HG03097 (cell line): Measurements from ENCODE around the gene CASK.

Experiments
- ATAC-seq: cut with Tn5 transposase; IDR thresholded peaks from one replicate; pipeline ENCODE4 v1.9.1; 2021; ENCODE audit not compliant: unreplicated experiment, low FRiP score

CASK gene, protein sequence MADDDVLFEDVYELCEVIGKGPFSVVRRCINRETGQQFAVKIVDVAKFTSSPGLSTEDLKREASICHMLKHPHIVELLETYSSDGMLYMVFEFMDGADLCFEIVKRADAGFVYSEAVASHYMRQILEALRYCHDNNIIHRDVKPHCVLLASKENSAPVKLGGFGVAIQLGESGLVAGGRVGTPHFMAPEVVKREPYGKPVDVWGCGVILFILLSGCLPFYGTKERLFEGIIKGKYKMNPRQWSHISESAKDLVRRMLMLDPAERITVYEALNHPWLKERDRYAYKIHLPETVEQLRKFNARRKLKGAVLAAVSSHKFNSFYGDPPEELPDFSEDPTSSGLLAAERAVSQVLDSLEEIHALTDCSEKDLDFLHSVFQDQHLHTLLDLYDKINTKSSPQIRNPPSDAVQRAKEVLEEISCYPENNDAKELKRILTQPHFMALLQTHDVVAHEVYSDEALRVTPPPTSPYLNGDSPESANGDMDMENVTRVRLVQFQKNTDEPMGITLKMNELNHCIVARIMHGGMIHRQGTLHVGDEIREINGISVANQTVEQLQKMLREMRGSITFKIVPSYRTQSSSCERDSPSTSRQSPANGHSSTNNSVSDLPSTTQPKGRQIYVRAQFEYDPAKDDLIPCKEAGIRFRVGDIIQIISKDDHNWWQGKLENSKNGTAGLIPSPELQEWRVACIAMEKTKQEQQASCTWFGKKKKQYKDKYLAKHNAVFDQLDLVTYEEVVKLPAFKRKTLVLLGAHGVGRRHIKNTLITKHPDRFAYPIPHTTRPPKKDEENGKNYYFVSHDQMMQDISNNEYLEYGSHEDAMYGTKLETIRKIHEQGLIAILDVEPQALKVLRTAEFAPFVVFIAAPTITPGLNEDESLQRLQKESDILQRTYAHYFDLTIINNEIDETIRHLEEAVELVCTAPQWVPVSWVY

DNA sequence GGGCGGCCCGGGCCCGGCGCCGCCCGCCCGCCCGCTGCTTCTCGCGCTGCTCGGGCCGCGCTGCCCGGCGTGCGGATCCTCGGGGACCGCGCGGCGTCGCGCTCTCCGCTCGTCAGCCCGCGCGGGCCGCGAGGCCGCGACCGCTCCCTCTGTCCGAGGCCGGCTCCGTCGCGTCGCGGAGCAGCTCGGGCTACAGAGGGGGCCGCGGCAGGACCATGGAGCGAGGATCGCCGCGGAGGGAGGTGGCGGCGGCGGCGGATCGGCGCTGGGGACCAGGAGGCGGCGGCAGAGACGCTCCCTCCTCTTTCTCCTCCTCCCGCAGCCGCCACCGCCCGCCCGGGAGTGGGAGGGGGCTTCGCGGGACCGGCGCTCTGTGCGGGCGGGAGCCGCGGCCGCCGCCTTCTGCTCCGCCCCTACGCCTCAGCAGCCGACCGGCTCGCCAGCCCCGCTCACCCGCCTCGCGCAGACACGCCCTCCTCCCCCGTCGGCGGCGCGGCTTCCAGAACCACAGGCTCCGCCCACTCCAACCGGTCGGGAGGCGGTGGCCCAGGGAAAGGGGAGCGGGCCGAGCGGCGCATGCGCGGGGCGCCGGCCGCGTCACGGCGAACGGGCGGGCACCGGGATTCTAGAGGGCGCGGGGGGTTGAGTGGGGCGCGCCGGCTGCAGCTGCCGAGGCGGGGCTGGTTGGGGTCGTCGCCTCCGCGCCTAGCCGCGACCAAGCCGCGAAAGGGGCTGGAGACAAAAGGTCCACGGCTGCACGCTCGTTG is at the start of gene CASK:
Gene CASK, minus strand, starts transcription at position 344 of the 767 bp plus-strand sequence. CDS start 566 bp downstream, outside the sequence.
- ATAC-seq, result peak; percentile 80

DNA sequence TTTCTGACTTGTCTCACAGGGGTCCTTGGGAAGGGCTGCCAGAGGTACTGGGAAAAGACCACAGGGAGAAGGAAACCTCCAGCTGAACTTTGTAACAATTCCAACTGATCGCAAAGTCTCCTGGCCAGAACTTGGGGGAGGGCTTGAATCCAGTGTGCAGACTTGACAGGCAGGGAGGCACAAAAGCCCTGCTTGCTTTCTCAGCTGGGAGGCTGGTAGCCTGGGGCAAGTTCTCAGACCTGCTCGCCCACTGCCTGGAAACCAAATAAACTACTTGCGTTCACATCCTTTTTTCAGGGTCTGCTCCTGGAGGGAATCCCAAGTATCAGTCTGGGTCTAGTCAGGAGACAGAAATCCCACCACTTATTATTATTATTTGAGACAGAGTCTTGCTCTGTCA is 48.0 kb upstream of the CASK start:
- ATAC-seq, result no peak

DNA sequence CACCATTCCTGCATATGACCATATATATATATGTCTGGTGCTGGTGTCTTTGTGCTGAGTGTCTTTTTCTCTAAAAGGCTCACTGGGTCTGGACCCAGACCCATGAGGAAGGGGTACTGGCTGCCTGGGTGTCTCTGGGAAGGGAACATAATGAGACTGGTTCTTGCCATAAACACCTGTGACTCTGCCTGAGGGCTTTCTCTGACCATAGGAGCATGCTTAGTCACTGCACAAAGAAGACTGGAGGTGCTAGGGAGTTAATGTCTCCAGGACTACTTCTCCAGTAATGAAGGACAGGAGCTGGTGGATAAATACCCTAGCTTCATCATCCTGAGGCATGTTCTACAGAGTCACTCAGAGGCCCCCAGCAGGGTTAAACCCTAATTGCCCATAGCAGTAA is 47.1 kb upstream of the CASK start:
- no peak for ATAC-seq

DNA sequence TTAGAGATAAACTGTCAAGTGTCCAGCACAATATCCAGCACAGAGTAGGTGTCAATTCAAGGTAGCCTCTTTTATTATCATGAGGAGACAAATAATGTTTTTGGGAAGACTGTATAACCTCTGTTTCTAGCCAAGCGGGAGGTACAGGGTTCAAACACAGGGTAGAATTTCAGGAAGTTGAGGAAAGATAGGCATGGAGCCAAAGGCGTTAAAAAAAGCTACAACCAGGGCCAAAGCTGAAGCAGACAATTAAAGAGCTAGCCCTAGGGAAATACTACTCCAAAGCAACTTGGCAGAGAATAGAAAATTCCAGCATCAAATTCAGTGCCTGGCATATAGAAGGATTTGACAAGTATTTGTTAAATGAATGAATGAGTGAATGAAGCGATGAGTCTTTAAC is 40.0 kb upstream of the CASK start:
- ATAC-seq, result no peak

DNA sequence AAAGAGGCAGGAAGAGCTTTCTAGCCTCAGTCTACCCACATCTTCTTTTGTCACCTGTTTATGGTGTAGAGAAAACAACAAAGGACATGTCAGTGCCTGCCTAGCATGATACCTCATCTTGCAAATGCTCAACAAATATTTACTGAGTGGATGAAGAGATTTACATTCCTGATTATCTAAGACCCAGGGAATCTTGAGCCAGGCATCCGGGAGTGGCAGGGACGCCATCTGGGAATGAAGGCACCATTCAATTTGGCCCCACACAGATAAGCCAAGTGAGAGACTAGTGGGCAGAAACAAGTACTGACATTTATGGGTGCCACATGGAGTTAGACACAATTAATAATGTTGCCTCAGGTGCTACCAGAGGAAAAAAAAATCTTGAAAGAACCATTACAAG is 36.8 kb upstream of the CASK start:
- no peak for ATAC-seq

DNA sequence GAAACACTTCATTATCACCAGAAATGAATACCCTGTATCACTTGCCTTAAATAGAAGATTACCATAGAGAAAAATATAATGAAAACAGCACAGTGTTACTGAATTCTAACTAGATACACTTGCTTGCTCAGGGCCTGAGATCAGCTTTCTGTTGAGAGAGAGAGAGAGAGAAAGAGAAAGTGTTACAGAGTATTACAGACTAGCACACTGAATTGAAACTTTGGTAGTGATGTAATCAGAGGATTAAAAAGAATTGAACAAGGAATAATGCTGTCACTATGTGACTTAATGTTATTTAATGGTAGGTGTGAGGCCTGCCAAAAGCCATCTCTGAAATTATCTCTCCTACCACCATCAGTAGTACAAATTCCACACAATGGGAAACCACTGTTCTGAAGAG is 35.5 kb upstream of the CASK start:
- no peak for ATAC-seq

DNA sequence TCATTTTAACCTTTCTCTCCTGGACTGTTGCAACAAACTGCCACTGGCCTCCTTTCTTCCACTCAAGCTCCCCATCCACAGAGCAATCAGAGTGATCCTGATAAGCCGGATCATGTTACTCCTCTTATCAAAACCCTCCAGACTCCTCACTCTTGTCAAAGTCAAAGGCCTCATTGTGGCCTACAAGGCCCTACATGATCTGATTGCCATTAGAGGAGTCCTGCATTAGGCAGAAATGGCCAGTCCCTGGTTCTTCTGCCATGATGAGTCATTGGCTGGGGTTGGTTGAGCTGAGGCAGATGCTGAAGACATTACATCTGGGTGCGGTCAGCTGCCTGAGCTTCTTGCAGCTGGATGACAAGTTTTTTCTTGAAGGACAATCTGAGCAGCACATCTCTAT is 32.7 kb upstream of the CASK start:
- ATAC-seq, result no peak

DNA sequence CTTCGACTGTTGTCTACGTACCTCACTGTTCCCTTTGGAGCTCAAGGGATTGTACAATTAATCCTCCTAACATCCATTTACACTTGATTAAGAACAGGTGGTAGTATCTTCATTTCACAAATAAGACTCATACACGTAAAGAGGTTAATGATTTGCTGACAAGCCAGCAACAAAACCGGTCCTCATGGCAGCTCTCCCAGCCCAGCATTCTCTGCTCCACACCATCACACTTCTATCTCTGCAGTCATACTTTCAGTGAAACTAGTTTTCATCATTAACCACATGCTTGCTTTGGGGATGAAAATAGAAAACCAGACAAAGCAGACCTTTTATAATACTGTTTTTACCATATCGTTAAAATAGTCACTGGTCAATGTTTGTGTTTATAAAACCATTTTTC is 28.7 kb upstream of the CASK start:
- ATAC-seq, result no peak

DNA sequence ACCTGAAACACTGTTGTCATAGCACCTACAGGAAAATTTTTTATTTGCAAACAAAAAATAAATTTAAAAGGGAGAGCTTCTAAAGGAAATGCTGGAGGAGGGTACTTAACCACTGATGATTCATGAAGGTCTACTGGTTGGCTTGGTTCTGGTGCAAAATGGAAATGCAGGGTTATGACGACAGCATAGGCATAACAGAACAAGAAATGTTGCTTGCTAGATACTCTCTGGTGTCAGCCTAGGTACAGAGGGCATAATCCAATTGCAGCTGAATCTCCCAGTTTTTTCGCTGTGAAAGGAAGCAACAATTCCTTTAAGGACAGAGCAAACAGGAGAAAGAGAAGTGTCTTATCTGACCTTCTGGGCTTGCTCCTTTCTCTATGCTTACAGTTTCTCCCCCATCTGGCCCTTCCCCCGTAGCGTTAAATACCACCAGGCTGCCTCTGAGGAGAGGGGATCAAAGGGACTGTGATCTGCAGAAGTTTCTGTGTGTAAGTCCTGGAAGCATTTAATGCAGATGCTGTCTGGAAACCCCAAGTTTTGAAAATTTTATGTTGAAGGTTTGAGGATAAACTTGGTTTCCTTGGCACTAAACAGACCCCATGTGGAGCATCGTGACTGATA is 23.7 kb upstream of the CASK start:
- ATAC-seq, result no peak

DNA sequence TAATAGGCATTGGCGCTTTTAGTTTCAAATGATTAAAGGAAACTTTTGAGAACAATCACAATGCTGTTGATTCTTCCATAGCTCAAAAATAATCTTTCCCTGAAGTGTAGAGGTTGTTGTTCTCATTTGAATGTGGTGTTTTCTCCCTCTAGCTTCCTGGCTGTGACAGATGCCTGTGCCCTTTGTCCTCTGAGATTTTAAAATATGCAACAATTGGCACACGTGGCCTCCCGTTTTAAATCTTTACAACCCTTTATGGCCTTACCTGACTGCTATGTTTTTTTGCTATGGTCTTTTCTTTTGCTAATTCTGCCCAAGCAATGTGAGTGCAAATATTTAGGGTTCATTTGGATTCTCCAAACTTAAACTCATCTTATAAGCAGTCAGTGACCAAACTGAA is 22.9 kb upstream of the CASK start:
- ATAC-seq, result no peak

DNA sequence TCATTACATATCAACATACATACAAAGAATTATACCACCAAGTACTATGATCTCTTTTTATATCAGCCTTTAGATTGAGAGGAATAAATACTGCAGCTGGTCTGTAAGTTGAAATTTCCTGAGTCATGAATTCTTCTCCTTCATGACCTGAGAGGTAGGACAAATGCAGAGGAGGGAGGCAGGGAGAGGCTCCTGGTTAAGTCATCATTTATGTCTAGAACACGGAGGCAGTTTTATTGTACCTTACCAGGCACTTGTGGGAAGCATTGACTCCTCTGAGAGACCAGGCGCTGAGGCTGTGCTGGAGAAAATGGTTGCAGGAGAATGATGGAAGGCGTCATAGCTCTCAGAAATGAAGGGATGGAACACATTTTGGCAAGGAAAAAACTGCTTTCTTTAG is 12.5 kb upstream of the CASK start:
- ATAC-seq, result no peak

DNA sequence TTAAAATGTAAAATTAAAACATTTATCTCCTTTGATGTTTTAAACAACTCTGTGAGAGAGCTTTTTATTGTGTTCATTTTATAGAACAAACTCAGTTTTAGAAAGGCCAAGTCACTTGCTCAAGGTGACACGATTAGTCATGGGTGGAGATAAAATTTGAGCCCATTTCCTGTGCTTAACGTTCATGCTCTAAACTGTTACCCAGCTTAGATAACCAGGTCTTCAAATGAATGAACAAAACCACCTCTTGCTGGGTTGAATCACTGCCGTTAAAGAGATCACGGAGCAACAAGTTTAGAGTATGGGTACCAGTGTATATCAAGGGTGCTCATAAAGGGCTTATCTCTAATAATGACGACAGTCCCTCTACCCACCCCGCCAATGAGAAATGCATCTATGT is 10.2 kb upstream of the CASK start:
- ATAC-seq, result no peak

DNA sequence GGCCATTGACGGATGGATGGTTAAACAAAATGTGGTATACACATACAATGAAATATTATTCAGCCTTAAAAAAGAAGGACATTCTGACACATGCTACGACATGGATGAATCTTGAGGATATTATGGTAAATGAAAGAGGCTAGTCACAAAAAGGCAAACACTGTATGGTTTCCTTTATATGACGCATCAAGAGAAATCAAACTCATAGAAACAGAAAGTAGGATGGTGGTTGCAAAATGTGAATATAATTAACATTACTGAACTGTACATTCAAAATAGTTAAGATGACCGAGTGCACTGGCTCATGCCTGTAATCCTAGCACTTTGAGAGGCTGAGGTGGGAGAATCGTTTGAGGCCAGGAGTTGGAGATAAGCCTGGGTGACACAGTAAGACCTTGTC is 9.5 kb upstream of the CASK start:
- ATAC-seq, result no peak

DNA sequence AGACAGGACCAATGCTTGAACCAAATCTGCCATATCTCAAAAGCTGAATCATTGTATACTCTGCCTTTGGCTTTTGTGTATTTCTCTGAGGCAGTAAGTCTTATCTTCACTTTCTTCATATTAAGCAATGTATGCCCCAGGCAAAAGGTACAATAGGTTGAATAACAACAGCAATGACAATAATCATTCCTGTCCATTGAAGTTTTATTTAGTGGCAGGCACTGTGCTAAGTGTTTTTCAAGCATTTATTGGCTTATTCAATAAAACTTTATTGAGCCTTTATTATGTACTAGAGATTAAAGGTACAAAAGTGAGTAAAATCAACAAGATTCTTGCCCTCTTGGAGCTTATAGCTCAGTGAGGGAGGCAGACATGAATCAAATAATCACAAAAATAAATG is 8.2 kb upstream of the CASK start:
- no peak for ATAC-seq

DNA sequence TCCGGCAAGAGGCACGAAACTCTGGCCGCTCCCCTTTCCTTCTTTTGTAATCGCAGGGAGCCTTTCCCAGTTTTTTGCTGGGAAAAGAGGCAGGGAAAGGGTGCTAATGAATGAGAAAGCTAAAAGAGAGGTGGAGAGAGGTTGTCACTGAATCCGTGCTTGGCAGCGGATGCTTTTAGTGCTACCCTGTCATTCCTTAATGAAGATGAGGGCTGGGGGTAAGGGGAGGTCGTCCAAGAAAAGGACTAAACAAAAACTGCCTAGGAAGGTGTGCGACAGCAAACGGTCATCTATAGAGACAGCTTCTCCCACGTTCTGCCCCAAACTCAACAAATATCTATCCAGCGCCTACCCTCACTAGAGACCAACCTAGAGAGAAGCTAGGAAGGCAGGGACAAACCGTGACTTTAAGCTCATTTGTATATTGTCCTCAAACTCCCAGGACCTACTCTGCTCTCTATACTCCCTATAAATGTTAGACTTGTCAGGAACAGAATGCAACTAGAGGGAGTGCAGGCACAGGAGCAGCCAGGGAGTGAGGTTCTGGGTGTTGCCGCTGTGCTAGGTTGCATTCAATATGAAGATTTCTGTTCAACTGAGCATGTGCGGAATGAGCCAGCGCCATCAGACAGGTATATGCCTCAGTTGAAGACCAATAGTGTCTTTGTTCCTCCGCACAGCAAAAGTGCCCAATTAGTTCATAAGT is 777 bp upstream of the CASK start:
- ATAC-seq, result no peak

DNA sequence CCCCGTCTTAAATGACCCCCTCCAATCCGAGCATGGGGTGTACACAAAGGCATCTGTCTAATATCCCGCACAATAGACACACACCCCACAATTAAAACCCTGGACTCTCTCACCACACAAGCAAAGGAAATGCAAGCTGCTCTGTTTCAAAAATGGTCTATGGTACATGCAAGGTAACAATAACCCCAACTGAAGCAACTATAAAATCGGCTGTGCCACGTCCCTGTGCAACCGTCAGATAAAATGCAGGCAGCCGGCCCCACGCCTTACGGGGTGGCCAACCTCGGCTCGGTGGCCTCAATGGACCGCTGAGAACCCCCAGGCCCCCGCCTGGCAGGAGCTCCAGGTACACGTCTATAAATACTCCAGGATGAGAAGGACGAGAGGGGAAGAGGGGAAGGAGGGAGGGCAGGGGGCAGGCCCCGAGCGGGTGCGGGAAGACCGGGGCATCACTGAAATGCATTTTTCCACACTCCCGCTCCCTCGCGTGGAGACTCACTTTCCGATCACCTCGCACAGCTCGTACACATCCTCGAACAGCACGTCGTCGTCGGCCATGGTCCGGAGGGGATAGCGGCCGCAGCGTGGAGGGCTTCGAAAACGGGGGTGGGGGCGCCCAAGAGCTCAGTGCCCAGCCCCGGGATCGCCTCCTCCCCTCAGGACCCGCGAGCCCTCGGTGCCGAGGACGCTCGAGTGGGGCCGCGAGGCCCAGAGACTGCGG is 763 bp downstream of the CASK start:
- ATAC-seq, result peak; percentile 12

DNA sequence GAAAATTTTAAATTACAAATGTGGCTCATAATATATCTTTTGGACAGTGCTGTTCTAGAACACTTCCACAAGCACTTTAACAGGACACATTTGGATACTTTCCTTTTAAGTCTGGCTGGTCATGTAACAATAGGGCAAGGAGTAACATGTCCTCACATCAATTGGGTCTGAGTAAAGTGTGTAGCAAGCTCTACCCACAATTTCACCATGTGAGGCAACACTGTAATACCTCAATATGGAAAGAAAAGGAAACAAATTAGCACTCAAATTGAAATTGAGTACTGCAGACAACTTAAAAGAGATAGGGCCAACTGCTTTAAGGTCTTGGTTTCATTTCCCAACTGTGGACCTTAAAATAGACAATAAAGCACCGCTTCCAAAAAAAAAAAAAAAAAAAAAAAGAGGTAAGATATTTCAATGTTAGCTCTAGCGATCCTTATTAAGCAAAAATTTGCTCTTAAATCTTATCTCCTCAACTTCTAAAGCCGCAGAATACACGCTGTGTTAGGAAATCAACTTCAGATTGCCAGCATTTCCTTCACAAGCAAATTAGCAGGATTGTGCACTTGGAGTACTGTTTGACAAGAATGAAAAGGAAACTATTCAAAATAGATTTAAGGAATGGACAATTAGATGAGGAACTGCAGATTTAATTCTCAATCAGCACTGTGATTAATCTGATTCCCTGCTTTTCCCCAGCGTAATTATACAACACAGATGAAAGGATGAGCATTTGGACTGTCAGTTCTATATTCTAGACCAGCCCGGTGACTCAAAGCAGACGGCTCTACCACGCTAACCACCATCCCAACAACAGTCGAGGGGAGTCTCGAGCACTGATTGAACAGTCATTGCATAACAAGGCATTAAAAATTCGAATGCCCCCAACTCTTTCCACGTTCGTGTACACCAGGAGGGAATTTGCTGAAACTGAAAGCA is 1.6 kb downstream of the CASK start:
- no peak for ATAC-seq

DNA sequence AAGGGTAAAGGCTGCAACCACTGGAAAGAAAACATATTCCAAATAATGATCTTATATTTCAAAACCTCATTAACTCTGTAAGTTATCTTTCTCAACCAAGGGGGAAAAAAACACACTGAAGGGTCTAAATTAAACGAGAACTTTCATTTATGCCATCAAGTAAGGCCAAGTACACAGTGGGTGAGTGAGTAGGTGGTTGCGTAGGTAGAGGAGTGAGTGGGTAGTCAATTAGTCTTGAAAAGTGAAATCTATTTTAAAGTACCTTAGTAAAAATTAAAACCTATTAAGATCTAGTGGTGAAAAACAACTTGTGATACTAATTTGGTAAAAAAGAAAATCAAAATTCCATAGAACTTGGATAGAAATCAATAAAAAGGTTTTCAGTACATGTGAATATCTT is 3.5 kb downstream of the CASK start:
- ATAC-seq, result no peak
